ENCODE data around the gene RPS24. TPM values are rescaled to one million over a fixed set of nuclear protein-coding genes. Genes with fewer than 3 reads are reported as not detected.

The RPS24 gene
- total RNA-seq, 1 donor from 2014 or later: 759 TPM

DNA sequence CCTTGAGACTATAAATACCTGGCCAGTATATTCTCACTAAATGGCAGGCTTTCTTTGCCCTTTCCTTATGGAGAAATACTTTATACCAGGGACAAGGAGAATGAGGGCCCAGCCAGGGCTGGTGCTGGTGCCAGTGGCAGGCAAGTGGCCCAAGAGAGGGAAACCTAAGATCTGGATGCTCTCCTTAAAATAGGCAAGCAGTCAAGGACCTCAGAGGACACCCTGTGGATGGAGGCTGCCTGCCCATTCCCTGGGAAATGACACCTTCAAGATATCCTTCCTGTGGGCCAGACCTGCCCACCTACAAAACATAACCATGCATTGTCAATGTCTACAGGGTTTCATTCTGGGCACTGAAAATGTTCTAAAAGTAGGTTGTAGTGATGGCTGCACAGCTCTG is 33.5 kb upstream of the RPS24 start:
- H3K4me1 Mint-ChIP-seq (ENCODE audit: low read depth): no peaks in the 10 kb centered on the region
- TF ChIP-seq, protein P1, sequence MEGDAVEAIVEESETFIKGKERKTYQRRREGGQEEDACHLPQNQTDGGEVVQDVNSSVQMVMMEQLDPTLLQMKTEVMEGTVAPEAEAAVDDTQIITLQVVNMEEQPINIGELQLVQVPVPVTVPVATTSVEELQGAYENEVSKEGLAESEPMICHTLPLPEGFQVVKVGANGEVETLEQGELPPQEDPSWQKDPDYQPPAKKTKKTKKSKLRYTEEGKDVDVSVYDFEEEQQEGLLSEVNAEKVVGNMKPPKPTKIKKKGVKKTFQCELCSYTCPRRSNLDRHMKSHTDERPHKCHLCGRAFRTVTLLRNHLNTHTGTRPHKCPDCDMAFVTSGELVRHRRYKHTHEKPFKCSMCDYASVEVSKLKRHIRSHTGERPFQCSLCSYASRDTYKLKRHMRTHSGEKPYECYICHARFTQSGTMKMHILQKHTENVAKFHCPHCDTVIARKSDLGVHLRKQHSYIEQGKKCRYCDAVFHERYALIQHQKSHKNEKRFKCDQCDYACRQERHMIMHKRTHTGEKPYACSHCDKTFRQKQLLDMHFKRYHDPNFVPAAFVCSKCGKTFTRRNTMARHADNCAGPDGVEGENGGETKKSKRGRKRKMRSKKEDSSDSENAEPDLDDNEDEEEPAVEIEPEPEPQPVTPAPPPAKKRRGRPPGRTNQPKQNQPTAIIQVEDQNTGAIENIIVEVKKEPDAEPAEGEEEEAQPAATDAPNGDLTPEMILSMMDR (IDR thresholded peaks at IDR 0.05): no peak
- DNase-seq (ENCODE audit: low spot score): no peak
- H3K9me3 Mint-ChIP-seq (ENCODE audit: low read depth): no peaks in the 10 kb centered on the region
- H3K27ac Mint-ChIP-seq (ENCODE audit: unreplicated experiment): no peak overlapping the region
- H3K36me3 Mint-ChIP-seq (ENCODE audit: low read depth): peaks cover 57% of the 10 kb centered on the region
- no peaks in the 10 kb centered on the region for H3K27me3 Mint-ChIP-seq (ENCODE audit: low read depth)
- no peak overlapping the region for H3K4me3 Mint-ChIP-seq (ENCODE audit: unreplicated experiment)

DNA sequence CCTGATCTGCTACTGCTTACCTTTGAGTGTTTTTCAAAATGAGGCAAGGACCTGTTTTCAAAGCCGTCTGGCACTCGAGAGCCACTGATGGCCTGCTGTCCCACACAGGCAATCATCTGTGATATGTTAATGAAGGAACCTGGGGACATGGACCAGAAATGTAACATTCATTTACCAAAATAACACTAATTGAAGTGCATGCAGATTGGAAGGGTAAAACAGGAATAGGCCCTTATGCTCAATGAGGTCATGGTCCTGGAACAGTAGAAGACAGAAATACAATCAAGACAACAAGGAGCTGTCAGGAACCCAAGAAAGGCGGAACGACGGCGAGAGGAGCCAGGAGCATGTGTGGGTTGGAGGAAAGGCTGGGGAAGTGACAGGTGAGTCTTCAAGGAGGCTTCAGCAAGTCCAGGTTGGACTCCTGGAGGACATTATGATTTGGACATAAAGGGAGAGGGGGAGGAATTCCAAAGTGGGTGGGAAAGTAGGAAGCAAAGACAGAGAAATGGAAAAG is 32.6 kb upstream of the RPS24 start:
- H3K36me3 Mint-ChIP-seq (ENCODE audit: low read depth): peaks cover 60% of the 10 kb centered on the region
- H3K27ac Mint-ChIP-seq (ENCODE audit: unreplicated experiment): no peak overlapping the region
- no peak overlapping the region for H3K4me3 Mint-ChIP-seq (ENCODE audit: unreplicated experiment)
- no peaks in the 10 kb centered on the region for H3K27me3 Mint-ChIP-seq (ENCODE audit: low read depth)
- no peaks in the 10 kb centered on the region for H3K4me1 Mint-ChIP-seq (ENCODE audit: low read depth)
- DNase-seq (ENCODE audit: low spot score): no peak
- TF ChIP-seq, protein P1 (IDR thresholded peaks at IDR 0.05): no peak
- H3K9me3 Mint-ChIP-seq (ENCODE audit: low read depth): no peaks in the 10 kb centered on the region

DNA sequence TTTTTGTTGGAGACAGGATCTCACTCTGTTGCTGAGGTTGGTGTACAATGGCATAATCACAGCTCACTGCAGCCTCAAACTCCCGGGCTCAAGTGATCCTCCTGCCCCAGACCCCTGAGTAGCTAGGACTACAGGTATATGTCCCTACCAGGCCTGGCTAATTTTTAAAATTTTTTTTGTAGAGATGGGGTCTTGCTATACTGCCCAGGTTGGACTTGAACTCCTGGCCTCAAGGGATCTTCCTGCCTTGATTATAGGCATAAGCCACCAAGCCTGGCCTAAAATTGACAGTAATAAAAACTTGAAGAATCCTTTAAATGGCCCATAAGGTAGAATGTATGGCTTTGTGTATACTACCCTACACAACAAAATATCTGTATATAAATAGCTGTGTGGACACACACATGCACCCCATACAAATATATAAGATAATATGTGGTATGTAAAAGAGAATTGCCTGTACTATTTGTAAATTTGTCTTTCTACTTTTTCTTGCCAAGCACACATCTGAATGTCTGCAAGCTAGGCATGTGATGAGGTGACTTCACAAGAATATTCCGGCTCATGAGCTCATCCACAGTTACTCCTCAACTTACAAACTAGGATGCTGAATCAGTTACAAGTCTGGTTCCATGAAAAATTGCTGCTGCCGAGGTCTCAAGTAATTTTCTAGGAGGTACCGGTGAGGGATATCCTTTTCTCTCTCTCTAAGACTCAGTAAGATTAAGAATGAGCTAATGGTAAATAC is 30.9 kb upstream of the RPS24 start:
- H3K4me3 Mint-ChIP-seq (ENCODE audit: unreplicated experiment): no peak overlapping the region
- no peaks in the 10 kb centered on the region for H3K9me3 Mint-ChIP-seq (ENCODE audit: low read depth)
- no peak for DNase-seq (ENCODE audit: low spot score)
- peaks cover 56% of the 10 kb centered on the region for H3K36me3 Mint-ChIP-seq (ENCODE audit: low read depth)
- H3K4me1 Mint-ChIP-seq (ENCODE audit: low read depth): no peaks in the 10 kb centered on the region
- H3K27me3 Mint-ChIP-seq (ENCODE audit: low read depth): no peaks in the 10 kb centered on the region
- H3K27ac Mint-ChIP-seq (ENCODE audit: unreplicated experiment): no peak overlapping the region
- TF ChIP-seq, protein P1 (IDR thresholded peaks at IDR 0.05): no peak

DNA sequence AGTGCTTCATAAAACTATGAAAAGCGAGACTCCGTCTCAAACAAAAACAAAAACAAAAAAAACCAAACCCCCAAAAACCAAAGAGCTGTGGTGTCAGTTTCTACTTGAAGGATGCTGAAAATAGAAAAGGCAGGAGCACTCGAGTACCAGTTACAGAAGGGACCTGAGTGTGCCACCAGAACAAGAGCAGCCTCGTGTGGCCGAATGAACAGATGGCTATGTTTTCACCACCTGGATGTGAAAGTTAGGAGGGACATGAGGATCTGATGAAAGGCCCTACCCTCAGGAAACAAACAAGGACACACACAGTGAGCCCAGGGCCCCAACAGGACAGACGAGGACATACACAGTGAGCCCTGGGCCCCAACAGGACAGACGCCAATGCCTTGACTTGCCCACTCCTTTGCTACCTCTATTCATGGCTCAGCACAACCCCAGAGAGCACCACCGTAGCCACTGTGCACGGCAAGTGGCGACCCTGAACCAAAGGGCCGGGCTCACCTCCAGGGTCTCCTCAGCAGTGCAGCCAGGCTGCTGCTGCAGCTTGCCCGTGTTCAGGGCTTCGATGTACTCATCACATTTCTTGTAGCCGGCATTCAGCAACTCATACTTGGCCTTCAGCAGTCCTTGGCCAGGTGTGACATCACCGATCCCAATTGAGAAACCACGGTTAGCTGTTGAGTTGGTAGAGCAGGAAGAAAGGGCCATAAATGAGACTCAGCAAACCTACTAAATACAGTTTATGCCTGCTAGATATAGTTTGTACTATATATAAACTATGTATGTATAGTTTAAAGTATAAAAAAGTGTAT is 29.2 kb upstream of the RPS24 start:
- H3K4me1 Mint-ChIP-seq (ENCODE audit: low read depth): no peaks in the 10 kb centered on the region
- H3K4me3 Mint-ChIP-seq (ENCODE audit: unreplicated experiment): no peak overlapping the region
- H3K9me3 Mint-ChIP-seq (ENCODE audit: low read depth): no peaks in the 10 kb centered on the region
- TF ChIP-seq, protein P1 (IDR thresholded peaks at IDR 0.05): peak; percentile 31
- peaks cover 51% of the 10 kb centered on the region for H3K36me3 Mint-ChIP-seq (ENCODE audit: low read depth)
- DNase-seq (ENCODE audit: low spot score): no peak
- H3K27ac Mint-ChIP-seq (ENCODE audit: unreplicated experiment): no peak overlapping the region
- H3K27me3 Mint-ChIP-seq (ENCODE audit: low read depth): no peaks in the 10 kb centered on the region

DNA sequence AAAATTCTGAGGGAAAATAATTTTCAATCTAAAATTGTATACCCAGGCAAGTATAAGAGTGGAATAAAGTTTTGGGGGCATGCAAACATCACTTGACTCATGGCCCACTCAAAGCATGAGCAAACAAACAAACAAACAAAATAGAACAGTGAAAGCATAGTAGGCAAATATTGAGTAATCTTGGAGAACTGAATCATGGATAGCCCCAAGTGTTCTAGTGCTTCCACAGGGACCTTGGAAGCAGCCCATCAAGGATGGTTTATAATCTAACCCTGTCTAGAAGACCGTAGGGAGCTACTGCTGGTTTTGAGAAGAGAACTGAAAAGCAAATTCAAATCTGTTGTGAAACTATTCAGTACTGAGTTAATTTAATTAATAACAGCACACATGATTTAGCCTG is 26.5 kb upstream of the RPS24 start:
- TF ChIP-seq, protein P1 (IDR thresholded peaks at IDR 0.05): no peak
- no peaks in the 10 kb centered on the region for H3K9me3 Mint-ChIP-seq (ENCODE audit: low read depth)
- no peak overlapping the region for H3K27ac Mint-ChIP-seq (ENCODE audit: unreplicated experiment)
- no peak overlapping the region for H3K4me3 Mint-ChIP-seq (ENCODE audit: unreplicated experiment)
- peaks cover 41% of the 10 kb centered on the region for H3K36me3 Mint-ChIP-seq (ENCODE audit: low read depth)
- H3K4me1 Mint-ChIP-seq (ENCODE audit: low read depth): no peaks in the 10 kb centered on the region
- no peak for DNase-seq (ENCODE audit: low spot score)
- H3K27me3 Mint-ChIP-seq (ENCODE audit: low read depth): no peaks in the 10 kb centered on the region
